Fibroblast of pulmonary artery (primary cell): Measurements from ENCODE around the gene EPN3.

ENCODE experiments used
- DNase-seq: peaks from one replicate; pipeline ENCODE4 v3.0.0-alpha.2; 2010; ENCODE audit warnings: low read depth
- H3K4me3 ChIP-seq: replicated peaks from 2 replicates; pipeline ENCODE4 v1.5.1; 2011; ENCODE audit warnings: low read depth, mild to moderate bottlenecking, control low read depth, low read length, moderate library complexity
- CTCF ChIP-seq: IDR thresholded peaks from 2 replicates; pipeline ENCODE4 v1.5.1; 2011; ENCODE audit warnings: mild to moderate bottlenecking, control low read depth, low read length, inconsistent platforms; ENCODE audit errors: missing control alignments

EPN3 gene

DNA sequence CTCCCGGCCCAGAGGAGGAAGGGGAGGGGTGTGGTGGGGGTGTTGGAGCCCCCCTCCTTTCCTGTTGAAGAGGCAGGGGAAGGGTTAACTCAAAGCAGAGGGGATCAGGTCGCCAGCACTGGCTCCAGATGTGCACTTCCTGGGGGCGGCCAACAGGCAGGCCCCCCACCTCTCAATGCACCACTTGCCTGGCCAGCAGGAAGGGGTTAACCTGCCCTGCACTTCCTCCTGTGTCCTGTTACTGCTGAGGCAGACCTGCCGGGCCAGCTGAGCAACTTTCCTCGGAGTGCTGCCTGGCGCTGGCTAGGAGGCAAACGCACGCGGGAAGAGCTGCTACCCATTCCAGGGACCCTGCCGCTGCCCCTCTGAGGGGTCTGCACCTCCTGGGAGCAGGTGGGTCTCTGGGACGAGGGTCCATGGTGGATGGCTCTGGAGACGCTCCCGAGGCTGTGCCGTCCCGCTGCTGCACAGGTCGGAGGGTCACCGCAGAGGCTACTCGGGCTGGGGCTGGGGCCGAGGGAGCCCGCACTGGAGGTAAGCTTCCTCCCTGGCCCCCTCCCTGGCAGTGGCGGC, at the start of gene EPN3:
TSS of gene EPN3 (plus strand) at position 284 of the 573 bp plus-strand sequence. CDS start 3,822 bp downstream, outside the sequence.
- H3K4me3 ChIP-seq = no peak within 1 kb of the TSS
- no peak for TF ChIP-seq CTCF
- DNase-seq = no peak

DNA sequence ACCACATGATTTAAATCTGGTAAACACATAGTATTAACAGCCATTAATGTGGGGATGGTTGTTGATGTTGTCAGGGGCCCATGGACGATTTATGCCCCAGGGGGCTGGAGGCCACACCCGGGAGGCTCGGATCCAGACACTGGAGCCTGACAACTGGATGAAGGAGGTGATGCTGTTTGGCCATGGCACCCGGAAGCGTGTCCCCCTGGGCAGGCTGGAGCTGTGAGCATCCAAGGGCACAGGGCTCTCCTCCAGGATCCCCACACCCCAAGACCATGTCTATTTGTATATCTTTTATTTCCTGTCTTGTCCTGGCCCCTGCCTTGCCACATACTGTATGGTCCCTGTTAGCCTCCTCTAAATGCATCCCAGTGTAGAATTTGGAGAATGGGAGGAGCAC, 49.3 kb upstream of the EPN3 start:
- H3K4me3 ChIP-seq = no peak overlapping the region
- TF ChIP-seq CTCF = no peak
- DNase-seq = no peak

DNA sequence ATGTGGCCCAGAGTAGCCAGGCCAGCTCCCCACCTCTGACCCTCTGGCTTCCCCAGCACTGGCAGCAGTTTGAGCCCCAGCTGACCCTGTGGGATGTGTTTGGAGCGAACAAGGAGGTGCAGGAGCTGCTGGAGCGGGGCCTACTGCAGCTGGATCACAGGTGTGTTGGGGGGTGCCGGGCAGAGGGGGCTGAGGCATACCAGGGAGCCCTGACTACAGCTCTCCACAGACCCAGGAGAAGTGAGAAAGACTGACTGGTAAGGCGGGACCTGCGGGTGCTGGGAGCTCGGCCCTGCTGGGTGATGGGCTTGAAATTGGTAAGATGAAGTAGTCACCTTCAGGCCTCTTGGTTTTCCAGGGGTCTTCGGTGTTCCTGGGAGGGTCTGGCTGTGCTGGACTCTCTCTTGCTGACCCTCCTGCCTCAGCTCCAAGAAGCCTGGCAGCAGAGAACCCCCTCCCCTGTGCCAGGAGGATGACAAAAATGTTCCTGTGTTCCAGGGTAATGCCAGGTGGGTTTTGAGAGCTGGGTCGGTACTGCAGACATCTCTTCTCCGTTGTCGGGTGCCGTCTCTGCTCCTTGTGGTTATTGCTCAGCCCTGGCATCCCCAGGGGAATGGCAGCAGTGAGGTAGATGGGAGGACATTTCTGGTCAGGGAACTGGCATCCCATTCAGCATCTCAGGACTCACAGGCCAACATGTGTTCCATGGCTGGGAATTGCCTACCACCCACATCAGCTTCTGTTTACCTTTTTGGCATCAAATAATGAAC, 48.0 kb upstream of the EPN3 start:
- no peak for DNase-seq

GRCh38 chr17:50487213-50488096, 45.1 kb upstream of the EPN3 start:
- H3K4me3 ChIP-seq = no peak overlapping the region
- DNase-seq = no peak
- no peak for TF ChIP-seq CTCF

More for the DNA sequence above, 48.0 kb upstream of the EPN3 start:
- H3K4me3 ChIP-seq = no peak overlapping the region
- TF ChIP-seq CTCF = no peak

- no peak for DNase-seq
- TF ChIP-seq CTCF = no peak
- H3K4me3 ChIP-seq = no peak overlapping the region
Measured at GRCh38 chr17:50488880-50489279, 43.7 kb upstream of the EPN3 start.

GRCh38 chr17:50491505-50491904, 41.0 kb upstream of the EPN3 start:
- no peak for DNase-seq
- no peak overlapping the region for H3K4me3 ChIP-seq
- TF ChIP-seq CTCF = no peak
